ENCODE results near the gene IDS. TPM values are rescaled to one million over a fixed set of nuclear protein-coding genes. Genes with fewer than 3 reads are reported as not detected.
"Not testable (repeated sequence)": the region's sequence is repeated elsewhere in the genome, so short reads cannot be mapped to it uniquely, and the experiment has no call there.

The IDS gene, protein sequence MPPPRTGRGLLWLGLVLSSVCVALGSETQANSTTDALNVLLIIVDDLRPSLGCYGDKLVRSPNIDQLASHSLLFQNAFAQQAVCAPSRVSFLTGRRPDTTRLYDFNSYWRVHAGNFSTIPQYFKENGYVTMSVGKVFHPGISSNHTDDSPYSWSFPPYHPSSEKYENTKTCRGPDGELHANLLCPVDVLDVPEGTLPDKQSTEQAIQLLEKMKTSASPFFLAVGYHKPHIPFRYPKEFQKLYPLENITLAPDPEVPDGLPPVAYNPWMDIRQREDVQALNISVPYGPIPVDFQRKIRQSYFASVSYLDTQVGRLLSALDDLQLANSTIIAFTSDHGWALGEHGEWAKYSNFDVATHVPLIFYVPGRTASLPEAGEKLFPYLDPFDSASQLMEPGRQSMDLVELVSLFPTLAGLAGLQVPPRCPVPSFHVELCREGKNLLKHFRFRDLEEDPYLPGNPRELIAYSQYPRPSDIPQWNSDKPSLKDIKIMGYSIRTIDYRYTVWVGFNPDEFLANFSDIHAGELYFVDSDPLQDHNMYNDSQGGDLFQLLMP
- total RNA-seq (2014; rRNA removed; shearing (Covaris generic)) (38.2 and 47.7 TPM in 2 replicates), polyA plus RNA-seq (2016; fragmentation: Nextera tagmentation; extraction: Ambion mirVana) (78.4 and 79.5 TPM in 2 replicates)

DNA sequence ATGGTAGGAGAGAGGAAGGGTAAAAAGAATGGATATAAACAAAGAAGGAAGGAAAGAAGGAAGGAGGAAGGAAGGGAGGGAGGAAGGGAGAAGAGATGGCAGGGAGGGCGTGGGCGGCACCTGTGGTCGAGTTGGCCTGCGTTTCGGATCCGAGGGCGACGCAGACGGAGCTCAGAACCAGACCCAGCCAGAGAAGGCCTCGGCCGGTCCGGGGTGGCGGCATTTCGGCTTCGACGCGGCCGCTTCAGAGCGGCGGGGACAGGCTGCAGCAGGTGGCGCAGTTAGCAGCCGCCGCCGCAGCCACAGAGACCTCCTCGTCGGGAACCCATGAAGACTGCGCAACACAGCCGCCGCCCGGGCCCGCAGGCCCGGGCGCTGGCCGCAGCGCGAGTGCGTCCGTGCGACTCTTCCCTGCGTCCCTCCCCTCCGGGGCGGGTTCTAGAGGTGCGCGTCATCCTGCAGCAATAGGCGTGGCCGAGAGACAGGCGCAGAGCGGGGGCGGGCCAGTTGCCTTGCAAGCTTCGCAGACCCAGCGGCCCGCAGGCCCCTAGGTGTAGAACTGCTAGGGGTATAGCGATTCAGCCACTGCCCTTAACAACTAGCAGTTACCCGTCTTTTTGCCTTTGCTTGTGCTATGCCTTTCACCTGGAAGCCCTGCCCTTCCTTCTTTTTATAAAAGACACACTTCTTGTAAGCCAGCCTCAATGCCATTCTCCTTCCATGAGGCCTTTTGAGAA, at the start of gene IDS:
IDS (minus strand) TSS at position 392 of the 737 bp plus-strand sequence; CDS start at position 223, 169 bp downstream.
- Histone ChIP-seq H3K4me1 (ENCODE audit: insufficient read depth) (no peaks in the 10 kb centered on the region), H3K79me2 (ENCODE audit: insufficient read depth) (peaks cover 9% of the 10 kb centered on the region), H3K36me3 (ENCODE audit: low read depth) (peaks cover 7% of the 10 kb centered on the region; the same call in 1 of the 2 replicates), H4K20me1 (ENCODE audit: insufficient read depth) (no peaks in the 10 kb centered on the region), H3K4me2 (ENCODE audit: unreplicated experiment) (peak within 1 kb of the TSS; percentile 80), H2AFZ (0 out of 2 replicates have a peak within 1 kb of the TSS, but pooled peaks have one; percentile 39), H3K9me2 (ENCODE audit: insufficient read depth) (no peaks in the 10 kb centered on the region), H3K27ac (peak within 1 kb of the TSS; percentile 93), H3K27me3 (replicated peaks; ENCODE audit: insufficient read depth) (no peaks in the 10 kb centered on the region), H3F3A (ENCODE audit: insufficient read depth) (no peaks in the 10 kb centered on the region), H3K4me3 (peak within 1 kb of the TSS; percentile 81), H3K9me3 (ENCODE audit: low read depth) (no peaks in the 10 kb centered on the region), H3K9ac (peak within 1 kb of the TSS; percentile 96)
- DNase-seq: peak; percentile 95
- TF ChIP-seq EZH2phosphoT487 (IDR thresholded peaks at IDR 0.05; ENCODE audit: insufficient read depth, low read depth) (no peak), EZH2 (IDR thresholded peaks at IDR 0.05; ENCODE audit: insufficient read depth, poor library complexity, severe bottlenecking) (no peak)
- WGBS, 2 experiments (ENCODE audit: low coverage in 1 of 2, low lambda C conversion rate in 2 of 2, missing lambda C conversion rate in 2 of 2): 1 to 5% methylated on average over 4 to 33 of the region's 54 CpGs
- in situ Hi-C loops (cut with MboI): no loop called here

DNA sequence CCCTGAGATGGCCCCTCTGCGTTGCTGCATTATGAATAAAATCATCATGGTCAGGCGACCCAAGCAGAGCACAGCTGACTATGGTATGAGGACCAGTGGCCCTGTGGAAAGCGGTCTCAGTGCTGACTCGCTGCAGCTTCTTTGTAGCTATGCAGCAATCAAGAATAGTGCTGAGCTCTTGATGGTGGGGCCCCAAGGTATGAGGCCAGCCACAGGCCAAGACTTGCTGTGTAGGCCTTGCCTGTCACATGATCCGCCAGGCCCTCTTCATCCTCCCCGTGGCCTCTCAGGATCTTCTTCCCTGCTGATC, 46.8 kb upstream of the IDS start:
- in situ Hi-C loops (cut with MboI); H4K20me1 ChIP-seq (ENCODE audit: insufficient read depth); H3K79me2 ChIP-seq (ENCODE audit: insufficient read depth); H3K27ac ChIP-seq; H3K9me2 ChIP-seq (ENCODE audit: insufficient read depth); H3K4me2 ChIP-seq (ENCODE audit: unreplicated experiment); DNase-seq; H3K4me1 ChIP-seq (ENCODE audit: insufficient read depth); H3K9ac ChIP-seq; H3F3A ChIP-seq (ENCODE audit: insufficient read depth); H3K27me3 ChIP-seq (replicated peaks; ENCODE audit: insufficient read depth); H2AFZ ChIP-seq; H3K9me3 ChIP-seq (ENCODE audit: low read depth); H3K36me3 ChIP-seq (ENCODE audit: low read depth); H3K4me3 ChIP-seq: not testable (repeated sequence)
- WGBS, 2 experiments (ENCODE audit: low coverage in 1 of 2, low lambda C conversion rate in 2 of 2, missing lambda C conversion rate in 2 of 2): no CpG with 5 or more reads among the region's 6 CpGs

DNA sequence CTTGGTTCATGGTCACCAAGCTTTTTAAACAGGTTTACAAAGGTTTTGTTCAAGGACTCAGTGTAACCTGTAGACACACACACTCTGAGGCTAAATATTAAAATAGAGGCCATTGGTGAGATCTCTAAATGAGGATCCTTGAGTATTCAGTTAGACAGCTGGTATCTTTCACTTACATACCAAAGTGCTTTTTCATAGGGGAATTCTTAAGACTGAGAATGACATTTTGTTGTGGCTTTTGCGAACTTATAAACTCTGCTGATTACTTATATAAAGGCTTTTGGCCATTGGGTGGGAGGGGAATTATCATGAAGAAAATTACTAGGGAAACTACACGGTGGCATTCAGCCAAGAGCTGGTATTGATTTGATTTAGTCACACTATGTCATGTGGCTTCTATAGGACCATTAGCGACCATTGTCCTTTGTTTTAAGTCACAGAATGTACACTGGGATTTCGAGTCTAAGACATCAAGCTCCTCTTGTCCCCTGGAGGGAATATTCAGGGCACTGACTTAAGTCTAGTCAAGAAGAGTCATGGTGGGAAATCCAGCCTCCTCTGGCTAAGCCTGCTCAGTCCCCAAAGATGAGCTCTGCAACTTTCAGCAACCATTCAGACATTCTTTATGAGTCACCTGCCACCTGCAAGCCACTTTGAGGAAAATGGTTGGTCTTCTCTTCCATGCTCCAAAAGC, 46.3 kb upstream of the IDS start:
- H3K9me2 ChIP-seq (ENCODE audit: insufficient read depth); H3K27me3 ChIP-seq (replicated peaks; ENCODE audit: insufficient read depth); H3K9me3 ChIP-seq (ENCODE audit: low read depth); H4K20me1 ChIP-seq (ENCODE audit: insufficient read depth); H3K27ac ChIP-seq; H3K36me3 ChIP-seq (ENCODE audit: low read depth); H3K4me2 ChIP-seq (ENCODE audit: unreplicated experiment); DNase-seq; H3K4me3 ChIP-seq; H2AFZ ChIP-seq; H3K9ac ChIP-seq; in situ Hi-C loops (cut with MboI); H3F3A ChIP-seq (ENCODE audit: insufficient read depth); H3K4me1 ChIP-seq (ENCODE audit: insufficient read depth); H3K79me2 ChIP-seq (ENCODE audit: insufficient read depth): not testable (repeated sequence)
- WGBS, 2 experiments (ENCODE audit: low coverage in 1 of 2, low lambda C conversion rate in 2 of 2, missing lambda C conversion rate in 2 of 2): no CpG with 5 or more reads among the region's 4 CpGs

DNA sequence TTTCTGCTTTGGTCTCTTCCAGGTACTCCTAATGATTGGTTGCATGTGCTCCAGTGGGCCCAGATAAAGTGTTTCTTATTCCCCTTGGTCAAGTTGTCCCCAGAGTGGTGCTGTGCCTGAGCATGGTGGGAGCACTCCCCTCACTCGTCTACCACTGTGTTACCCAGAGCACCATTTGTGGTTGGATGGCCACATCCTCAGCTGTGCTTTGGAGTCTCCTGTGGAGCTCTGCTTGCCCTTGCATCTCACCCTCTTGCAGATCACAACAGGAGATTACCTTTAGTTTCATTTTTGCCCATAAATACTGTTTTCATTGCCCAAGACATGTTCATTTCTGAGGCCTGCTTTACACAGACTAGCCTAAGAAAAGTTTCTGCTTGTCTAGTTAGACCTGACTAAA, 45.3 kb upstream of the IDS start:
- H3K79me2 ChIP-seq (ENCODE audit: insufficient read depth); H3K4me3 ChIP-seq; H3K9me2 ChIP-seq (ENCODE audit: insufficient read depth); H3K4me2 ChIP-seq (ENCODE audit: unreplicated experiment); H4K20me1 ChIP-seq (ENCODE audit: insufficient read depth); H2AFZ ChIP-seq; H3K9ac ChIP-seq; H3K27ac ChIP-seq; in situ Hi-C loops (cut with MboI); H3K4me1 ChIP-seq (ENCODE audit: insufficient read depth); H3K9me3 ChIP-seq (ENCODE audit: low read depth); H3F3A ChIP-seq (ENCODE audit: insufficient read depth); DNase-seq; H3K36me3 ChIP-seq (ENCODE audit: low read depth); H3K27me3 ChIP-seq (replicated peaks; ENCODE audit: insufficient read depth): not testable (repeated sequence)
- WGBS, 2 experiments (ENCODE audit: low coverage in 1 of 2, low lambda C conversion rate in 2 of 2, missing lambda C conversion rate in 2 of 2): 25% methylated on average over 1 of the region's 1 CpG; no CpG with 5 or more reads in 1 of the 2 experiments

DNA sequence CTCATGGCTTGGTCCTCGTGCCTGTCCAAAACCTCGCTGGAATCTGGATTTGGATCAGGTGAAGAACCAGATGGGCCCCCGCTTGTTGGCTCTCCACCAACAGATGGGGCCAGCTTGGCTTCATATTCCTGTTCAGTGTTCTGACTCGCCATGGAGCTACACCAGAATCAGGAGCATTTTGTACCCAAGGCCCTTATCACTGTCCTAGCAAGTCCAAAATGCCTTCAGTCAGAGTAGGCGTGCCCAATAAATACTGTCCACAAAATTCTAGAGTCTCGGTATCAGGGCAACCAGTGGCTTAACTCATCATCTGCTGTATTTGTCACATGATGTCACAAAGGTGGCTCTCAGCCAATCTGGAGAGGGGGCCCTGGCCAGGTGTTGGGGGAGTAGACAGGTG, 44.6 kb upstream of the IDS start, which contains the start of gene HSFX3:
HSFX3 (minus strand) TSS at position 224 of the 400 bp plus-strand sequence; CDS start at position 152, 72 bp downstream.
- in situ Hi-C loops (cut with MboI); H3K9ac ChIP-seq; H4K20me1 ChIP-seq (ENCODE audit: insufficient read depth); H3F3A ChIP-seq (ENCODE audit: insufficient read depth); H3K27me3 ChIP-seq (replicated peaks; ENCODE audit: insufficient read depth); H3K27ac ChIP-seq; DNase-seq; H3K36me3 ChIP-seq (ENCODE audit: low read depth); H2AFZ ChIP-seq; H3K9me3 ChIP-seq (ENCODE audit: low read depth); H3K4me3 ChIP-seq; H3K4me1 ChIP-seq (ENCODE audit: insufficient read depth); H3K4me2 ChIP-seq (ENCODE audit: unreplicated experiment); H3K9me2 ChIP-seq (ENCODE audit: insufficient read depth); H3K79me2 ChIP-seq (ENCODE audit: insufficient read depth): not testable (repeated sequence)
- WGBS, 2 experiments (ENCODE audit: low coverage in 1 of 2, low lambda C conversion rate in 2 of 2, missing lambda C conversion rate in 2 of 2): no CpG with 5 or more reads among the region's 6 CpGs

DNA sequence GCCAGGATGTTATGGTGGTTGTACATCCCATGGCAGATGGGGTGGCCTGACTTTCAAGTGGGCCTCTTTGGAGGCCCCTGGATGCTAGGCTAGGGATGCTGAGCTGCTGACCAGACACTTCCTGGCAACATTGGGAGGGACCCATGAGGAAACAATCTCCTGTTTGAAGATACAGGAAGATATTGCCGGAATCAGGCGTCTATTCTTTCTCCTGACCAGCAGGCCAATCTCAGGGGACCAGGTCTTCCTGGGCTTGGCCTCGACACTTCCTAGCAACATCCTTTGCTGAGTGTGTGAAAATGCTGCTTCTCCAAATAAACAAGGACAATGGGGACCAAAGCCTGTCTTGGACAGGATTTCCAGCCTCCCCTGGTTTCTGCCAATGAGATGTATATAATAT, 42.7 kb upstream of the IDS start:
- H3K36me3 ChIP-seq (ENCODE audit: low read depth); H4K20me1 ChIP-seq (ENCODE audit: insufficient read depth); H3K4me3 ChIP-seq; H3K9me3 ChIP-seq (ENCODE audit: low read depth); H3K4me2 ChIP-seq (ENCODE audit: unreplicated experiment); H3K27me3 ChIP-seq (replicated peaks; ENCODE audit: insufficient read depth); in situ Hi-C loops (cut with MboI); H2AFZ ChIP-seq; H3K9ac ChIP-seq; H3K4me1 ChIP-seq (ENCODE audit: insufficient read depth); H3K27ac ChIP-seq; H3K79me2 ChIP-seq (ENCODE audit: insufficient read depth); H3K9me2 ChIP-seq (ENCODE audit: insufficient read depth); H3F3A ChIP-seq (ENCODE audit: insufficient read depth); DNase-seq: not testable (repeated sequence)
- no CpG with 5 or more reads among the region's 3 CpGs for whole genome bisulfite sequencing, 2 experiments (ENCODE audit: low coverage in 1 of 2, low lambda C conversion rate in 2 of 2, missing lambda C conversion rate in 2 of 2)
